ENCODE measurements around the gene U2AF1L4. TPM values are rescaled to one million over a fixed set of nuclear protein-coding genes. Genes with fewer than 3 reads are reported as not detected.

U2AF1L4 gene, protein sequence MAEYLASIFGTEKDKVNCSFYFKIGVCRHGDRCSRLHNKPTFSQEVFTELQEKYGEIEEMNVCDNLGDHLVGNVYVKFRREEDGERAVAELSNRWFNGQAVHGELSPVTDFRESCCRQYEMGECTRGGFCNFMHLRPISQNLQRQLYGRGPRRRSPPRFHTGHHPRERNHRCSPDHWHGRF
- total RNA-seq, result 10 to 100 TPM; 33.7 to 86.8 (median 68.6) TPM
- 10 to 100 TPM; 75.7 to 89.7 TPM for polyA plus RNA-seq
- 10.8 reads per million, percentile 37 among the genes with 10 or more reads in this experiment for total RNA-seq

DNA sequence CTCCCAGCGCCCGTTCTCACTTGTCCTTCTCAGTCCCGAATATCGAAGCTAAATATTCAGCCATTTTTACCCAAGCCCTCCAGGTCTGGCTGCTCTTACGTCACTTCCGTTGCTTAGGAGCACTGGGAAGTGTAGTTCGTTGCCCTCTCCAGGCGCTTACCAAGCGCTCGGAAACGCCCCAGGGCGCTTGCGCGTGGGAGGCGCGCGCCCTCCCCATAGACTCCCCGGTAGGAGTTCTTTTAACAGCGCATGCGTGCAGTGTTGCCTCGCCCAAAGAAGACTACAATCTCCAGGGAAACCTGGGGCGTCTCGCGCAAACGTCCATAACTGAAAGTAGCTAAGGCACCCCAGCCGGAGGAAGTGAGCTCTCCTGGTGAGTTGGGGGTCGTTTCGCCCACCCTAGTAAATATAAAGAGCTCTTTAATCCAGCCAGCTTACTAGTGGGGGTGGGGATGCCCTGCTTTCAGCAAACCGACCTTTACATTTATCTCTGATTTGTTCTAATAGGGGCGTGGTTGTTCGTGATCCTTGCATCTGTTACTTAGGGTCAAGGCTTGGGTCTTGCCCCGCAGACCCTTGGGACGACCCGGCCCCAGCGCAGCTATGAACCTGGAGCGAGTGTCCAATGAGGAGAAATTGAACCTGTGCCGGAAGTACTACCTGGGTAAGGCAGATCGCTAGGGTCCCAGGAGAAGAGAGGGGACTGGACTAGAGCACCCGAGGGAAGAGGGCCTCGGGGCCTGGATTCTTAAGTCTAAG is at the start of gene U2AF1L4, which contains the start of gene PSENEN:
Gene U2AF1L4 (minus strand): TSS at position 91 of the 759 bp plus-strand sequence. CDS start 27 bp downstream, at position 64.
Gene PSENEN (plus strand): TSS at position 324 of the 759 bp plus-strand sequence. CDS start 280 bp downstream, at position 604.
- peaks cover 3 to 11% (median 5%) of the 10 kb centered on the region in 5 donors for H3K36me3 Mint-ChIP-seq
- H3K4me3 Mint-ChIP-seq, result peak within 1 kb of the TSS; percentile 87 to 100 (median 96)
- peak; percentile 72 for ATAC-seq
- peaks cover 39 to 40% of the 10 kb centered on the region in 2 donors for H3K4me1 ChIP-seq (ENCODE audit: control insufficient read depth in 2 of 2, insufficient read depth in 2 of 2, low read length in 2 of 2)
- H3K27ac Mint-ChIP-seq, result peak within 1 kb of the TSS; percentile 96 to 100 (median 99)
- H3K4me1 Mint-ChIP-seq, result peaks cover 23 to 75% (median 58%) of the 10 kb centered on the region in 7 donors
- ChIA-PET POLR2A (interaction anchor here (0.5 to 2.9 kb wide), 15 partner anchors 11 to 579 kb away, joined by 3 to 20 read pairs (median 3); partner anchors contain the start of genes COX6B1, HSPB6, KMT2B and PROSER3), CTCF (interaction anchor here (0.6 to 1.2 kb wide), 2 partner anchors 17 to 20 kb away, joined by 3 read pairs; no protein-coding TSS in a partner anchor)
- no peaks in the 10 kb centered on the region for H3K27me3 ChIP-seq (ENCODE audit: control insufficient read depth in 2 of 2, insufficient read depth in 2 of 2, low read length in 2 of 2)
- DNase-seq, result peak; percentile 82 to 99 (median 97)
- H3K9me3 Mint-ChIP-seq, result peaks cover 0 to 2% (median 0%) of the 10 kb centered on the region in 11 donors
- peak within 1 kb of the TSS; percentile 99 for H3K4me3 ChIP-seq (ENCODE audit: low read length)
- no peaks in the 10 kb centered on the region for H3K9me3 ChIP-seq (ENCODE audit: control insufficient read depth in 2 of 3, low read length in 3 of 3)
- H3K36me3 ChIP-seq (ENCODE audit: control insufficient read depth in 2 of 3, insufficient read depth in 3 of 3, low read length in 3 of 3), result peaks cover 0 to 10% (median 0%) of the 10 kb centered on the region in 3 experiments
- peaks cover 0 to 2% (median 0%) of the 10 kb centered on the region in 5 donors for H3K27me3 Mint-ChIP-seq
- H3K27ac ChIP-seq (ENCODE audit: low read depth, low read length), result peak within 1 kb of the TSS; percentile 98
- intact Hi-C loops (cut with micrococcal nuclease), result loop anchor here (1.0 to 10.0 kb wide), 14 partner anchors 28 to 1068 kb away; partner anchors contain the start of genes TBCB (in 2 of the 2), COX6B1 (in 1 of the 2), POLR2I (in 1 of the 2) and SCGB2B2 (in 1 of the 2)

DNA sequence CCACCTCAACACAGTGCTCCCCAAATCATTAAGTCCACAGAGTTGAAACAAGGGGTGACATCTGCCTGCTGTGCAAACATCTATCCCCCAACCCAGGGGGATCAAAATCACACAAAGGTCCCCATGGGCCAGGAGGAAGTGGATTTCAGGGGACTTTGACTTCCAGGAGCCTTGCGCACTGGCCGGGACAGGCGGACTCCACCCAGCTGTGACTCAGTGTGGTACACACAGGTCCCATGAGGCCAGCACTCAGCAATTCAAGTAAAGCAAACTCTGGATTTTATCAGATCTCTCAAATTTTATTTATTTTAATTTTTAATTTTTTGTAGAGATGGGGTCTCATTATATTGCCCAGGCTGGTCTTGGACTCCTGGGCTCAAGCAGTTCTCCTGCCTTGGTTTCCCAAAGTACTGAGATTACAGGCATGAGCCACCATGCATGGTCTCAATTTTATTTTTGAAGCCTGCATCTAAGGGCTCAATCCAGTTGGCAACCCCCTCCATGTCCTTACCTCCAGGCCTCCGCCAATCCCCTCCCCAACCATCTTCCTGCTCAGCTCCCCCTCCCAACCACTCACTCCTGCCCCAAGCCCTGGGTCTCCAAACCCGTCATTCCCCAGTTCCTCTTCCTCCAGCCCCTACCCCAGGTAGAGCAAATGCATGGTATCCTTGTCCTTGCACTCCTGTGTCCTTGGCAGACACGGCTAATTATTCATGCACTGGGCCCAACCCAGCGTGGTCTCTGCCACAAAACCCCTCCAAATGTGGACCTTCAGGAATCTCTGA is 48.4 kb upstream of the U2AF1L4 start:
- Mint-ChIP-seq H3K27ac (no peak overlapping the region), H3K36me3 (no peaks in the 10 kb centered on the region), H3K9me3 (no peaks in the 10 kb centered on the region), H3K27me3 (peaks cover 20 to 28% (median 25%) of the 10 kb centered on the region in 5 donors), H3K4me3 (no peak overlapping the region), H3K4me1 (peaks cover 0 to 7% (median 0%) of the 10 kb centered on the region in 7 donors)
- DNase-seq (no peak), ATAC-seq (no peak)
- no peak overlapping the region for H3K4me3 ChIP-seq (ENCODE audit: low read length)
- ChIA-PET POLR2A (no interaction called here), CTCF (no interaction called here)
- no peaks in the 10 kb centered on the region for H3K36me3 ChIP-seq (ENCODE audit: control insufficient read depth in 2 of 3, insufficient read depth in 3 of 3, low read length in 3 of 3)
- no peak overlapping the region for H3K27ac ChIP-seq (ENCODE audit: low read depth, low read length)
- intact Hi-C loops (cut with micrococcal nuclease), result no loop called here
- no peaks in the 10 kb centered on the region for H3K4me1 ChIP-seq (ENCODE audit: control insufficient read depth in 2 of 2, insufficient read depth in 2 of 2, low read length in 2 of 2)
- H3K9me3 ChIP-seq (ENCODE audit: control insufficient read depth in 2 of 3, low read length in 3 of 3), result no peaks in the 10 kb centered on the region
- H3K27me3 ChIP-seq (ENCODE audit: control insufficient read depth in 2 of 2, insufficient read depth in 2 of 2, low read length in 2 of 2), result no peaks in the 10 kb centered on the region

DNA sequence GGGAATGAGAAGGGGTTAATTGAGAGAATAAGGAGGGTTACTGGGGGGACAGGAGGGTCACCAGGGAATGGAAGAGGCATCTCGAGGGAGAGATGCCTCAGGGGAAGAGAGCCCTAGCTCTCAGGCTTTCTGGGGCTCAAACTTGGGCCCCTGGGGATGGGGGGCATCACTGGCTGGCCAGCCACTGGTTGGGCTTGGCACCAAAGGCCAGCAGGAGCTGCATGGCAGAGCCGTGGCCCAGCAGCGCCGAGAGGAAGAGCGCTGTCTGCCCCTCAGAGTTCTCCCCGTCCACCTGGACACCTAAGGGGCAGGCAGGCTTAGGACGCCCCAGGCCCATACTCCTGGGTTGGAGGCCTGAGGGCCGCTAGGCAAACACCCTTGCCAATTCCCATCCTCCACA is 47.7 kb upstream of the U2AF1L4 start:
- no peak overlapping the region for H3K4me3 Mint-ChIP-seq
- POLR2A ChIA-PET, result no interaction called here
- no peaks in the 10 kb centered on the region for H3K27me3 ChIP-seq (ENCODE audit: control insufficient read depth in 2 of 2, insufficient read depth in 2 of 2, low read length in 2 of 2)

DNA sequence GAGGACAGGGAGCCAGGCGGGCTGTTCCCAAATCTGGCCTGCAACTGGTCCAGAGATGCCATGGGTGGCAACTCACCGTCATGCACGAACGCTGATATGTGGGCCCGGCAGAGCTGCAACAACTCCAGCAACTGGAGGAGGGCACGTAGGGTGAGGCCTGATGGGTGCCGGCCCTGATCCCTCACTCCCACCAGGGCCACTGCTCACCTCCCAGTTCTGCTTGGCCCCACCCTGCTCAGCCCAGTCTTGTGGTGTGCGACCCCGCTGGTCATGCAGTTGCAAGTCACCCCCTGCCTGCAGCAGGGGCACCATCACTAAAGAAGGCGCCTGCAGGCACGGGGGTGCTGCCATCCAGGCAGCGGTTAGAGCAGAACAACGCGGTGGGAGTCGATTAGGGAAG is 47.1 kb upstream of the U2AF1L4 start:
- Histone ChIP-seq H3K36me3 (ENCODE audit: control insufficient read depth in 2 of 3, insufficient read depth in 3 of 3, low read length in 3 of 3) (no peaks in the 10 kb centered on the region), H3K27me3 (ENCODE audit: control insufficient read depth in 2 of 2, insufficient read depth in 2 of 2, low read length in 2 of 2) (no peaks in the 10 kb centered on the region), H3K9me3 (ENCODE audit: control insufficient read depth in 2 of 3, low read length in 3 of 3) (no peaks in the 10 kb centered on the region), H3K4me1 (ENCODE audit: control insufficient read depth in 2 of 2, insufficient read depth in 2 of 2, low read length in 2 of 2) (no peaks in the 10 kb centered on the region), H3K27ac (ENCODE audit: low read depth, low read length) (no peak overlapping the region), H3K4me3 (ENCODE audit: low read length) (no peak overlapping the region)
- DNase-seq (no peak), ATAC-seq (no peak)
- CTCF ChIA-PET, result no interaction called here
- Mint-ChIP-seq H3K36me3 (no peaks in the 10 kb centered on the region), H3K4me3 (no peak overlapping the region), H3K27ac (peak overlapping the region in 1 of 9 donors; percentile 31), H3K9me3 (no peaks in the 10 kb centered on the region), H3K27me3 (peaks cover 15 to 24% (median 19%) of the 10 kb centered on the region in 5 donors), H3K4me1 (peaks cover 0 to 6% (median 0%) of the 10 kb centered on the region in 7 donors)
- POLR2A ChIA-PET, result interaction anchor here (0.6 kb wide), 1 partner anchor 33 kb away, joined by 3 read pairs; no protein-coding TSS in a partner anchor
- intact Hi-C loops (cut with micrococcal nuclease), result no loop called here

More for the DNA sequence above, 47.7 kb upstream of the U2AF1L4 start:
- Histone ChIP-seq H3K9me3 (ENCODE audit: control insufficient read depth in 2 of 3, low read length in 3 of 3) (no peaks in the 10 kb centered on the region), H3K36me3 (ENCODE audit: control insufficient read depth in 2 of 3, insufficient read depth in 3 of 3, low read length in 3 of 3) (no peaks in the 10 kb centered on the region), H3K4me1 (ENCODE audit: control insufficient read depth in 2 of 2, insufficient read depth in 2 of 2, low read length in 2 of 2) (no peaks in the 10 kb centered on the region), H3K27ac (ENCODE audit: low read depth, low read length) (no peak overlapping the region), H3K4me3 (ENCODE audit: low read length) (no peak overlapping the region)
- no peak for DNase-seq
- CTCF ChIA-PET, result no interaction called here
- Mint-ChIP-seq H3K36me3 (no peaks in the 10 kb centered on the region), H3K9me3 (no peaks in the 10 kb centered on the region), H3K27me3 (peaks cover 16 to 25% (median 23%) of the 10 kb centered on the region in 5 donors), H3K4me1 (peaks cover 0 to 7% (median 0%) of the 10 kb centered on the region in 7 donors), H3K27ac (no peak overlapping the region)
- ATAC-seq, result no peak
- intact Hi-C loops (cut with micrococcal nuclease), result no loop called here

DNA sequence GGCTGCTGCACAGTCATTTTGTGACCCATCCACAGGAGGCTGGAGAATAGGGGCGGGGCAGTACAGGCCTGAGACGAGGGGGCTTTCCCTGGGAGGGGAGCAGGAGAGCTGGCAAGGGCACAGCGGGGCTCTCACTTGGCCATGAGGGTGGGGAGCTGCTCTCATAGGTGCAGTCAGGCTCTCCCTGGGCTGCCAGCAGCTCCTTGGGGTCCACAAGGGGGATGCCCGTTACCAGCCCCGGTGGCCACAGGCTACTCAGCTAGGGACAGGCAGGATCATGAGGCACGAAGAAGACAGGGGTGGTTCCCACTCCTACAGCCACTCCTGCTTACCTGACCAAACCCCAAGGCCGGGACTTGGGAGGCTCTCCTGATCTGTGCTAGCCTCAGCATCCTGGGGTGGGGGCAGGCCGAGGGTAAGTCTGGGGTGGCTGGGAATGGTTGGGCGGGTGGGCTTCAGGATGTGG is 46.6 kb upstream of the U2AF1L4 start:
- Histone ChIP-seq H3K36me3 (ENCODE audit: control insufficient read depth in 2 of 3, insufficient read depth in 3 of 3, low read length in 3 of 3) (no peaks in the 10 kb centered on the region), H3K9me3 (ENCODE audit: control insufficient read depth in 2 of 3, low read length in 3 of 3) (no peaks in the 10 kb centered on the region), H3K4me3 (ENCODE audit: low read length) (no peak overlapping the region), H3K27me3 (ENCODE audit: control insufficient read depth in 2 of 2, insufficient read depth in 2 of 2, low read length in 2 of 2) (no peaks in the 10 kb centered on the region), H3K27ac (ENCODE audit: low read depth, low read length) (no peak overlapping the region), H3K4me1 (ENCODE audit: control insufficient read depth in 2 of 2, insufficient read depth in 2 of 2, low read length in 2 of 2) (no peaks in the 10 kb centered on the region)
- intact Hi-C loops (cut with micrococcal nuclease), result no loop called here
- ChIA-PET POLR2A (interaction anchor here (0.6 kb wide), 1 partner anchor 32 kb away, joined by 3 read pairs; no protein-coding TSS in a partner anchor), CTCF (no interaction called here)
- Mint-ChIP-seq H3K36me3 (no peaks in the 10 kb centered on the region), H3K4me3 (no peak overlapping the region), H3K4me1 (peaks cover 0 to 2% (median 0%) of the 10 kb centered on the region in 7 donors), H3K9me3 (no peaks in the 10 kb centered on the region), H3K27ac (no peak overlapping the region), H3K27me3 (peaks cover 11 to 19% (median 14%) of the 10 kb centered on the region in 5 donors)
- no peak for DNase-seq
- ATAC-seq, result no peak

All from naive thymus-derived CD4-positive, alpha-beta T cell (primary cell).